B cell (primary cell): ENCODE measurements around the gene CDCA7L. TPM values are rescaled to one million over a fixed set of nuclear protein-coding genes. Genes with fewer than 3 reads are reported as not detected.
A peak's percentile ranks its signal among the peaks of the same experiment; 100 is the strongest.

ENCODE experiments used
- ATAC-seq: fragments of 200-7000 bp; cut with Tn5 transposase; one replicate; pipeline ENCODE4 v1.10.0; 2021; ENCODE audit warnings: low read depth, mild to moderate bottlenecking, moderate number of reproducible peaks, moderate library complexity
- CTCF ChIA-PET: fragments of 350-600 bp; sonication (Branson Sonifier 250); formaldehyde crosslinking; loops from one replicate; lab custom pipeline; 2021; ENCODE audit warnings: antibody characterized with exemption, inconsistent platforms; lab: Charles Lee
- POLR2A ChIA-PET: fragments of 350-600 bp; sonication (Branson Sonifier 250); formaldehyde crosslinking; loops from one replicate; lab custom pipeline; 2021; ENCODE audit warnings: antibody characterized with exemption; lab: Charles Lee
- DNase-seq: peaks from one replicate; pipeline ENCODE4 v3.0.0; 2013
- H2AFZ ChIP-seq: 2 replicates; pipeline ENCODE4 v1.6.1; 2012; ENCODE audit warnings: mild to moderate bottlenecking, low read depth, low read length; ENCODE audit not compliant: insufficient read depth, poor library complexity, severe bottlenecking
- H3K27ac ChIP-seq, 2 donors: 1 replicate in 1 of 2; 2 replicates in 1 of 2; pipeline ENCODE4 v1.5.1; 2012 to 2013; ENCODE audit warnings: low read length in 2 of 2, mild to moderate bottlenecking in 2 of 2, moderate library complexity in 1 of 2
- H3K27me3 ChIP-seq, 4 experiments: fragments of 200-600 bp in 1 of 4; sonication (generic) in 1 of 4; replicated peaks in 1 of 4; 1 replicate in 2 of 4; 2 replicates in 2 of 4; pipeline versions ENCODE4 v1.6.1 to v1.7.0; 2013 to 2016; ENCODE audit warnings: low read length in 3 of 4, mild to moderate bottlenecking in 2 of 4, mixed read lengths in 1 of 4, moderate library complexity in 1 of 4; ENCODE audit not compliant: insufficient read depth in 4 of 4, control insufficient read depth in 3 of 4; ENCODE audit errors: control extremely low read depth in 1 of 4
- H3K36me3 ChIP-seq, 2 experiments: replicated peaks in 1 of 2; 1 replicate in 1 of 2; 2 replicates in 1 of 2; pipeline versions ENCODE4 v1.6.1 to v1.7.1; 2013; ENCODE audit warnings: low read length in 1 of 2; ENCODE audit not compliant: insufficient read depth in 2 of 2, control insufficient read depth in 1 of 2; ENCODE audit errors: control extremely low read depth in 1 of 2, extremely low read depth in 1 of 2
- H3K4me1 ChIP-seq, 2 donors: fragments of 200-600 bp in 1 of 2; sonication (generic) in 1 of 2; 1 replicate in 1 of 2; 2 replicates in 1 of 2; pipeline versions ENCODE4 v1.5.1 to v1.6.1; 2013 to 2017; ENCODE audit warnings: low read length in 2 of 2; ENCODE audit not compliant: control insufficient read depth in 2 of 2, insufficient read depth in 2 of 2
- H3K4me2 ChIP-seq: replicated peaks from 2 replicates; pipeline ENCODE3; 2012; ENCODE audit warnings: mild to moderate bottlenecking, low read depth, low read length; ENCODE audit not compliant: poor library complexity, severe bottlenecking
- H3K4me3 ChIP-seq, 5 experiments: fragments of 200-600 bp in 1 of 5; sonication (generic) in 1 of 5; 1 replicate in 3 of 5; 2 replicates in 2 of 5; pipeline versions ENCODE4 v1.5.1 to v1.7.0; 2011 to 2016; ENCODE audit warnings: low read length in 4 of 5, mild to moderate bottlenecking in 4 of 5, low read depth in 2 of 5, control low read depth in 1 of 5, moderate library complexity in 1 of 5; ENCODE audit not compliant: insufficient read depth in 1 of 5; ENCODE audit errors: control extremely low read depth in 1 of 5, extremely low read depth in 1 of 5
- H3K79me2 ChIP-seq: fragments of 200-600 bp; sonication (generic); one replicate; pipeline ENCODE4 v1.6.0; 2016; ENCODE audit warnings: low read length; ENCODE audit not compliant: control insufficient read depth, insufficient read depth
- H3K9ac ChIP-seq: fragments of 200-600 bp; sonication (generic); 2 replicates; pipeline ENCODE4 v1.6.1; 2017; ENCODE audit warnings: mild to moderate bottlenecking, low read length, moderate library complexity
- H3K9me3 ChIP-seq, 3 donors: one replicate each; pipeline versions ENCODE4 v1.6.1 to v1.7.1; 2013; ENCODE audit warnings: low read length in 2 of 3; ENCODE audit not compliant: control insufficient read depth in 2 of 3, insufficient read depth in 1 of 3; ENCODE audit errors: control extremely low read depth in 1 of 3
- H4K20me1 ChIP-seq: 2 replicates; pipeline ENCODE4 v1.6.0; 2012; ENCODE audit warnings: mild to moderate bottlenecking, low read length; ENCODE audit not compliant: insufficient read depth, control insufficient read depth, poor library complexity, severe bottlenecking
- H3K27ac Mint-ChIP-seq: one replicate; pipeline ENCODE4 v1.8.0; 2021; ENCODE audit warnings: mixed read lengths
- H3K27me3 Mint-ChIP-seq: one replicate; pipeline ENCODE4 v1.8.0; 2021; ENCODE audit warnings: mixed read lengths
- H3K4me1 Mint-ChIP-seq: one replicate; pipeline ENCODE4 v1.8.0; 2021; ENCODE audit warnings: mixed read lengths
- H3K4me3 Mint-ChIP-seq: one replicate; pipeline ENCODE4 v1.8.0; 2021; ENCODE audit warnings: mixed read lengths
- H3K9me3 Mint-ChIP-seq: one replicate; pipeline ENCODE4 v1.8.0; 2022; ENCODE audit warnings: mixed read lengths; ENCODE audit not compliant: insufficient read depth
- EZH2 ChIP-seq: IDR thresholded peaks from 2 replicates; pipeline ENCODE4 v1.6.1; 2012; ENCODE audit warnings: borderline replicate concordance, low read depth, mild to moderate bottlenecking, moderate library complexity, low read length; ENCODE audit not compliant: insufficient read depth, poor library complexity, severe bottlenecking
- WGBS: methylation state at CpG from one replicate; pipeline ENCODE4 v1.1.5; 2013; ENCODE audit warnings: missing lambda C conversion rate; ENCODE audit not compliant: insufficient coverage; 5-methylcytosine and 5-hydroxymethylcytosine counted together
- intact Hi-C: fragments of 100-400 bp; cut with micrococcal nuclease; formaldehyde crosslinking; loops from one replicate; pipeline ENCODE4 v1.10.0; 2022
- polyA minus RNA-seq: library from RNA; depleted of rRNA, polyadenylated mRNA; stranded (reverse); fragments of >200 nt; gene quantifications from 2 replicates; pipeline ENCODE4 v1.2.3, GENCODE V29; 2012
- polyA plus RNA-seq: library from polyadenylated mRNA; depleted of rRNA; stranded (reverse); fragments of >200 nt; gene quantifications from 2 replicates; pipeline ENCODE4 v1.2.3, GENCODE V29; 2012
- total RNA-seq, 2 donors: library from RNA; stranded (reverse); fragments of 120-200 nt in 1 of 2; gene quantifications; 1 replicate in 1 of 2; 2 replicates in 1 of 2; pipeline versions ENCODE4 v1.2.3 to v1.2.4, GENCODE V29; 2013 to 2022
- TF ChIP-seq, protein P1 (sequence below): fragments of 200-600 bp; IDR thresholded peaks from one replicate; pipeline ENCODE4 v1.8.0; 2022; ENCODE audit warnings: antibody characterized with exemption, mild to moderate bottlenecking

Gene CDCA7L, protein sequence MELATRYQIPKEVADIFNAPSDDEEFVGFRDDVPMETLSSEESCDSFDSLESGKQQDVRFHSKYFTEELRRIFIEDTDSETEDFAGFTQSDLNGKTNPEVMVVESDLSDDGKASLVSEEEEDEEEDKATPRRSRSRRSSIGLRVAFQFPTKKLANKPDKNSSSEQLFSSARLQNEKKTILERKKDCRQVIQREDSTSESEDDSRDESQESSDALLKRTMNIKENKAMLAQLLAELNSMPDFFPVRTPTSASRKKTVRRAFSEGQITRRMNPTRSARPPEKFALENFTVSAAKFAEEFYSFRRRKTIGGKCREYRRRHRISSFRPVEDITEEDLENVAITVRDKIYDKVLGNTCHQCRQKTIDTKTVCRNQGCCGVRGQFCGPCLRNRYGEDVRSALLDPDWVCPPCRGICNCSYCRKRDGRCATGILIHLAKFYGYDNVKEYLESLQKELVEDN
- total RNA-seq (126 and 129 TPM in 2 replicates), polyA plus RNA-seq (84.0 and 147 TPM in 2 replicates), polyA minus RNA-seq (105 and 169 TPM in 2 replicates)
- total RNA-seq (2013) = 199 TPM

DNA sequence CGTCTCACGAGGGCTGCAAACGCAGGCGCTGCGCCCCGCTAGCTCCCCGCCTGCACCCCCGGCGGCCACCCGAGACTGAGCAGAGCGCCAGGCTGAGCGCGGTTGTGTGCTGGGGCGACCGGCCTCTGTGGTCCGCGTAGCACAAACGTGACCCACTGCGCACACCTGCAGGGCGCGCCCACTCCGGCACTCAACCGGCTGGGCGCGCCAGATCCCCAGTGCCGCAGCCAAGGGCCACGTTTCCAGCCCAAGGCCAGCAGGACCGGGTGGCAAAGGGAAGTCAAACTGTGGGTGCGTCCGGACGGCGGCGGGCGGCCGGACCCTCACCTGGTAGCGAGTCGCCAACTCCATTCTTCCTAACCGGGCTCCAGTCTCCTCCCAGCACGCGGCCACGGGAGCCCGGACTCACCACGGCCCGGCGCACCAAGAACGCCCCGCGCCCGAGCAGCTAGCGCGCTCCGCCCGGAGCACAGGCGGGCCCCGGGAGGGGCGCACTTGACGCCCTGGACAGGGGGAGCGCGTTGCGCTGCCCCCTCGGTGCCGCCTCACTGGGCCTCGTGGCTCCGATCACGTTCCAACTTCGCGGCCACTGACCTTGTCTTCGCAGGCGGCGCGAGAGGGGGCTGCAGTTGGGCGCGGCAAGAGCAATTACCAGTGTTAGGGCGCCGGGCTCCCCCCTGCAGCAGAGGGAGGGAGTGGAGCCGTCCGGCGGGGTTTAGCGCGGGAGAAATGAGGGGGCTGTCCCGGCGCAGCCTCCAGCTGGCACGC lies at the start of gene CDCA7L:
Gene CDCA7L, minus strand, starts transcription at position 446 of the 768 bp plus-strand sequence. Its CDS starts 95 bp downstream, at position 351.
- no peaks in the 10 kb centered on the region for H3K27me3 Mint-ChIP-seq
- H3K9me3 Mint-ChIP-seq = no peaks in the 10 kb centered on the region
- H3K4me2 ChIP-seq = peak within 1 kb of the TSS; percentile 95
- H2AFZ ChIP-seq = peak within 1 kb of the TSS; percentile 89
- no peak for TF ChIP-seq EZH2
- TF ChIP-seq, protein P1, sequence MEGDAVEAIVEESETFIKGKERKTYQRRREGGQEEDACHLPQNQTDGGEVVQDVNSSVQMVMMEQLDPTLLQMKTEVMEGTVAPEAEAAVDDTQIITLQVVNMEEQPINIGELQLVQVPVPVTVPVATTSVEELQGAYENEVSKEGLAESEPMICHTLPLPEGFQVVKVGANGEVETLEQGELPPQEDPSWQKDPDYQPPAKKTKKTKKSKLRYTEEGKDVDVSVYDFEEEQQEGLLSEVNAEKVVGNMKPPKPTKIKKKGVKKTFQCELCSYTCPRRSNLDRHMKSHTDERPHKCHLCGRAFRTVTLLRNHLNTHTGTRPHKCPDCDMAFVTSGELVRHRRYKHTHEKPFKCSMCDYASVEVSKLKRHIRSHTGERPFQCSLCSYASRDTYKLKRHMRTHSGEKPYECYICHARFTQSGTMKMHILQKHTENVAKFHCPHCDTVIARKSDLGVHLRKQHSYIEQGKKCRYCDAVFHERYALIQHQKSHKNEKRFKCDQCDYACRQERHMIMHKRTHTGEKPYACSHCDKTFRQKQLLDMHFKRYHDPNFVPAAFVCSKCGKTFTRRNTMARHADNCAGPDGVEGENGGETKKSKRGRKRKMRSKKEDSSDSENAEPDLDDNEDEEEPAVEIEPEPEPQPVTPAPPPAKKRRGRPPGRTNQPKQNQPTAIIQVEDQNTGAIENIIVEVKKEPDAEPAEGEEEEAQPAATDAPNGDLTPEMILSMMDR = peak; percentile 17
- no peaks in the 10 kb centered on the region for H3K27me3 ChIP-seq
- intact Hi-C loops = loop anchor here (1.0 to 10.0 kb wide), 9 partner anchors 21 to 1652 kb away; partner anchors contain the start of genes CCDC126 and HYCC1
- peak within 1 kb of the TSS; percentile 74 to 95 (median 81) for H3K4me3 ChIP-seq
- ATAC-seq (peak; percentile 80), DNase-seq (peak; percentile 96)
- peaks cover 65% of the 10 kb centered on the region for H3K4me1 Mint-ChIP-seq
- WGBS = under 1% methylated on average over 83 of the region's 83 CpGs
- peaks cover 40% of the 10 kb centered on the region for H3K79me2 ChIP-seq
- H3K9ac ChIP-seq = peak within 1 kb of the TSS; percentile 90
- peaks cover 0 to 6% of the 10 kb centered on the region in 2 experiments for H3K36me3 ChIP-seq
- peak within 1 kb of the TSS; percentile 97 to 98 for H3K27ac ChIP-seq
- H3K4me3 Mint-ChIP-seq = peak within 1 kb of the TSS; percentile 97
- CTCF ChIA-PET = interaction anchor here (0.6 to 2.4 kb wide), 12 partner anchors 9 to 1728 kb away, joined by 3 to 9 read pairs (median 4); no protein-coding TSS in a partner anchor
- H4K20me1 ChIP-seq = no peaks in the 10 kb centered on the region
- H3K9me3 ChIP-seq = no peaks in the 10 kb centered on the region
- H3K4me1 ChIP-seq = peaks cover 56 to 63% of the 10 kb centered on the region in 2 donors
- POLR2A ChIA-PET = interaction anchor here (0.7 to 2.7 kb wide), 12 partner anchors 9 to 593 kb away, joined by 3 to 19 read pairs (median 4); partner anchors contain the start of gene SP4
- peak within 1 kb of the TSS; percentile 99 for H3K27ac Mint-ChIP-seq
